ENCODE measurements around the gene FGF22. TPM values are rescaled to one million over a fixed set of nuclear protein-coding genes. Genes with fewer than 3 reads are reported as not detected.

FGF22 gene
- total and polyA plus RNA-seq, 2 of the 8 experiments (the other 6 are each of a cell fraction or from before 2014, with no cell fraction given), result 0.44 to 1.7 TPM

DNA sequence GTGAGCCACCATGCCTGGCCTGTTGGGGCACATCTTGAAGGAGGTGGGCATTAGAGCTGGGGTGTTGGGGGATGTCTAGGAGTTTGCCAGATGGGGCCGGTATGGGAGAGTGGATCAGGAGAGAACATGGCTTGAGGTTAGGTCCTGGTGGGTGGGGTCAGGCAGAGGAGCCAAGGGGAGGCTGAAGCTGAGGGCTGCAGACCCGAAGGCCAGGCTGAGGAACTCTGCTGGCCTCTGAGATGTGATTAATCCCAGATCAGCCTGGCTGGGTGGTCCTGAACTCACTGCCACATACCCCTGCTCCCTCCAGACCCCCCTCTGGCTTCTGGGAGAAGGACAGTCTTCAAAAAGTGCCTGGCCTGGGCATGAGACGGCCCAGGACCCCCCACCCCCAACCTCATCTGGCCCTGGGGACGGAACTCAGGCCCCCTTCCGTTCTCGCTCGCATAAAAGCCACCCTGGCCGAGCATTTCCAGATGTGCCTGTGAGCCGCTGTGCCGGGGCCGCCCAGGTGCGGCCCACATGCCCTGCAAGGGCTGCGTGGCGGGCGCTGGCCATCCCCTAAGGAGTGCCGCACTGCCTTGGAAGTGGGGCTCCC lies 39.2 kb downstream of the FGF22 start:
- TF ChIP-seq SIN3A (conservative IDR thresholded peaks at IDR 0.05 in 1 of 2, IDR thresholded peaks at IDR 0.05 in 1 of 2; ENCODE audit: low read depth in 1 of 2, low read length in 2 of 2) (no peak), CBX8 (IDR thresholded peaks at IDR 0.05; ENCODE audit: borderline replicate concordance, low read depth, low read length) (no peak), TBP (IDR thresholded peaks at IDR 0.05; ENCODE audit: low read depth, low read length) (no peak), TAF1 (IDR thresholded peaks at IDR 0.05; ENCODE audit: low read depth, low read length) (no peak), SIRT6 (IDR thresholded peaks at IDR 0.05; ENCODE audit: low read length) (no peak), POU5F1 (IDR thresholded peaks at IDR 0.05; ENCODE audit: low read depth, low read length) (no peak), KDM4A (IDR thresholded peaks at IDR 0.05; ENCODE audit: low read depth, low read length, severe bottlenecking) (no peak), RBBP5 (IDR thresholded peaks at IDR 0.05; ENCODE audit: borderline replicate concordance, low read depth, low read length) (no peak)
- H3K4me2 ChIP-seq (ENCODE audit: insufficient read depth in 1 of 2, low read depth in 2 of 2, low read length in 2 of 2), result peak overlapping the region; percentile 43 to 80; a peak in 3 of 4 replicates
- no peak overlapping the region for H3K4ac ChIP-seq (replicated peaks; ENCODE audit: insufficient read length, low read depth, low read length)
- no peak overlapping the region for H3K14ac ChIP-seq (ENCODE audit: insufficient read length)
- no peak overlapping the region for H2BK5ac ChIP-seq (ENCODE audit: low read depth, low read length)
- H3K4me3 ChIP-seq (ENCODE audit: extremely low read depth in 1 of 4, insufficient read depth in 2 of 4, low read depth in 3 of 4, low read length in 4 of 4), result peak overlapping the region in 2 of 4 experiments; percentile 57 to 97; a peak in 4 of 8 replicates
- H3K56ac ChIP-seq (replicated peaks; ENCODE audit: insufficient read length, low read depth, low read length), result no peak overlapping the region
- H4K20me1 ChIP-seq (replicated peaks in 1 of 2; ENCODE audit: control insufficient read depth in 1 of 2, insufficient read depth in 2 of 2, low read length in 2 of 2), result peaks cover 0 to 7% of the 10 kb centered on the region in 2 experiments
- no peak overlapping the region for H4K91ac ChIP-seq (replicated peaks; ENCODE audit: insufficient read length, low read length)
- FAIRE-seq (no peak), DNase-seq (ENCODE audit: low read depth in 1 of 2, low spot score in 2 of 2) (no peak)
- no peak overlapping the region for H2AK5ac ChIP-seq (ENCODE audit: low read depth, low read length)
- no peak overlapping the region for H3K9ac ChIP-seq (replicated peaks in 1 of 4; ENCODE audit: extremely low read depth in 1 of 4, low read depth in 3 of 4, low read length in 3 of 4)
- POLR2A ChIA-PET (ENCODE audit: partially characterized antibody), result interaction anchor here (1.1 to 2.4 kb wide), 4 partner anchors 11 to 34 kb away, joined by 3 to 11 read pairs (median 5); partner anchors contain the start of gene PALM
- peaks cover 6% of the 10 kb centered on the region; the same call in 1 of the 2 replicates for H3K23me2 ChIP-seq (ENCODE audit: low read depth, low read length)
- no peaks in the 10 kb centered on the region for H3K9me3 ChIP-seq (ENCODE audit: insufficient read depth in 2 of 2, low read depth in 1 of 2, low read length in 1 of 2)
- CTCF ChIA-PET (ENCODE audit: partially characterized antibody), result interaction anchor here (1.0 to 1.8 kb wide), 6 partner anchors 9 to 59 kb away, joined by 3 to 16 read pairs (median 4); no protein-coding TSS in a partner anchor
- 0 out of 2 replicates have a peak, but pooled peaks cover 3% of the 10 kb centered on the region for H3K79me1 ChIP-seq (ENCODE audit: low read depth, low read length)
- H2BK120ac ChIP-seq (replicated peaks; ENCODE audit: low read depth, low read length), result no peak overlapping the region
- H4K5ac ChIP-seq (ENCODE audit: insufficient read length, low read depth, low read length), result no peak overlapping the region
- H3K18ac ChIP-seq (ENCODE audit: extremely low read depth, low read length), result no peak overlapping the region
- no peak overlapping the region for H2BK15ac ChIP-seq (ENCODE audit: low read length)
- no peaks in the 10 kb centered on the region for H3K79me2 ChIP-seq (ENCODE audit: control insufficient read depth in 1 of 2, insufficient read depth in 2 of 2, low read length in 2 of 2)
- no peaks in the 10 kb centered on the region for H3K36me3 ChIP-seq (ENCODE audit: control insufficient read depth in 2 of 4, insufficient read depth in 4 of 4, low read length in 3 of 4)
- H3K23ac ChIP-seq (ENCODE audit: insufficient read length), result no peak overlapping the region
- H3K4me1 ChIP-seq (replicated peaks in 1 of 4; ENCODE audit: control insufficient read depth in 3 of 4, insufficient read depth in 4 of 4, low read length in 3 of 4), result peaks cover 0 to 10% (median 1%) of the 10 kb centered on the region in 4 experiments; a peak in 4 of 7 replicates
- peaks cover 0 to 22% (median 10%) of the 10 kb centered on the region in 4 experiments; a peak in 5 of 7 replicates for H3K27me3 ChIP-seq (replicated peaks in 1 of 4; ENCODE audit: control insufficient read depth in 3 of 4, extremely low read depth in 1 of 4, insufficient read depth in 3 of 4, low read length in 3 of 4)
- H2BK12ac ChIP-seq (ENCODE audit: low read depth, low read length), result no peak overlapping the region
- H3K27ac ChIP-seq (ENCODE audit: low read depth, low read length), result no peak overlapping the region
- no peak overlapping the region for H4K8ac ChIP-seq (ENCODE audit: extremely low read depth, insufficient read depth, low read length)
- H2BK20ac ChIP-seq (ENCODE audit: low read length), result no peak overlapping the region
- 86% methylated on average over 14 of the region's 16 CpGs; no CpG with 5 or more reads in 1 of the 2 experiments for WGBS, 2 experiments (ENCODE audit: extremely low coverage in 1 of 2, insufficient coverage in 1 of 2, insufficient read length in 1 of 2, insufficient replicate concordance in 2 of 2, low coverage in 1 of 2, low lambda C conversion rate in 2 of 2, missing lambda C conversion rate in 1 of 2)
- no peak overlapping the region for H2AFZ ChIP-seq (ENCODE audit: low read length)
